Forelimb muscle (tissue), 1 donor: ENCODE data around the gene MCC. TPM values are rescaled to one million over a fixed set of nuclear protein-coding genes. Genes with fewer than 3 reads are reported as not detected.

ENCODE experiments used
- DNase-seq: peaks from one replicate; pipeline ENCODE4 v3.0.0-alpha.2; 2013; ENCODE audit warnings: low read depth
- polyA plus RNA-seq: library from polyadenylated mRNA; unstranded; fragments of 120-200 nt; gene quantifications from one replicate; pipeline ENCODE4 v1.2.1, GENCODE V29; 2013; ENCODE audit not compliant: insufficient read length

The MCC gene
- polyA plus RNA-seq, 1 donor = 15.1 TPM

DNA sequence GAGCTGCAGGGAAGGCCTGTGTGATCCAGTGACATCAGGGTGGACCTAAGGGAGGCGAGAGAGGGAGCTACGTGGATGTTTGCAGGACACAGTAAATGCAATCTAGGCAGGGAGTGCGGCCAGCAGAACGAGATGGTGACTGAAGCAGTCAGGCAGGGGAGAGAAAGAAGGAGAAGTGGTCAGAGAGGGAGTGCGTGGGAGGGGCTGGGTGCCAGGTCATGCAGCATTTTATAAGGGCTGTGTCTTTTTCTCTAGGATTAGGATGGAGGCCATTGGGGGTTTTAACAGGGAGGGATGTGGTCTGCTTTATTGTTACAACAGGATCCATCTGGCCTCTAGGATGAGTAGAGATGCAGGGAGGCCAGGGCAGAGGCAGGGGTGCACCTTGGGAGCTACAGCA lies 431.3 kb downstream of the MCC start:
- DNase-seq = no peak

DNA sequence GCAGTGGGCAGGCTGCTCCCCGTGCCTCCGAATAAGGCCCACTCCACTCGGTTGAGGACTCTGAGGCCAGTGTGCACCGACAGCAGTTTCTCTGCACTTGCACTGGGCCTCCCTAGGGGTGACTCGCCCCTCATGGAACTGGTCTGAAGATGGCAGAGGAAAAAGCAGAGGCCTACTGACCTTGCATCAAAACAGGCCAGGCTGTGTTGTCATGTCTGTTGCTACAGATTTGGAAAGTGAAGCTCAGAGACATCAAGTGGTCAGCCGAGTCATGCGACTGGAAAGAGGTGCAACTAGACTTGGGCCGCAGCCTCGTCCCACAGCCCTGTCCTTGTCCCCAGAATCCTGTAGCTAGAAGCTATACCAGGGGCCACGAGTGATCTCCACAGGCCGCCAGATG lies 433.4 kb downstream of the MCC start:
- DNase-seq = no peak

DNA sequence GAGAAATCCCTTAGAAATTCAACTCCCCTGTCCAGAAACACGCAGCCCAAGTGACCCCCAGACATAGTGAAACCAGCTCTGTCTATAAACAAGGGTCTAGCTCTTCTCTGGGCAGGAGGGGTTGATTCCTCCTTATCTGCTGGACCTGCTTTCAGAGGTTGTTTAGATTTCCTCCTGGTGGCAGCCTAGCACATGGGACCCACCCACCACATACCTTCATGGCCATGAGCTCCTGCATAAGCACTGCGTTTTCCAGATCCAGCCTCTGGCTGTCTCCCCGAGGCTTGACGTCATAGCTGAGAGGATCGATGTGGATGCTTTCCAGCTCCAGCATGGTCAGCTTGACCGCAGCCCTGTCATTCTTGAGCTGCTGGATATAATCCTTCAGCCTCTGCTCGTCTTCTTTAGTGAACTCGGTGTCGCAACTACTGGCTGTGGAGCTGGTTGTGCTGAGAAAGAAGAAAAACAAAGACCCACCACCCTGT lies 434.7 kb downstream of the MCC start:
- DNase-seq = no peak

DNA sequence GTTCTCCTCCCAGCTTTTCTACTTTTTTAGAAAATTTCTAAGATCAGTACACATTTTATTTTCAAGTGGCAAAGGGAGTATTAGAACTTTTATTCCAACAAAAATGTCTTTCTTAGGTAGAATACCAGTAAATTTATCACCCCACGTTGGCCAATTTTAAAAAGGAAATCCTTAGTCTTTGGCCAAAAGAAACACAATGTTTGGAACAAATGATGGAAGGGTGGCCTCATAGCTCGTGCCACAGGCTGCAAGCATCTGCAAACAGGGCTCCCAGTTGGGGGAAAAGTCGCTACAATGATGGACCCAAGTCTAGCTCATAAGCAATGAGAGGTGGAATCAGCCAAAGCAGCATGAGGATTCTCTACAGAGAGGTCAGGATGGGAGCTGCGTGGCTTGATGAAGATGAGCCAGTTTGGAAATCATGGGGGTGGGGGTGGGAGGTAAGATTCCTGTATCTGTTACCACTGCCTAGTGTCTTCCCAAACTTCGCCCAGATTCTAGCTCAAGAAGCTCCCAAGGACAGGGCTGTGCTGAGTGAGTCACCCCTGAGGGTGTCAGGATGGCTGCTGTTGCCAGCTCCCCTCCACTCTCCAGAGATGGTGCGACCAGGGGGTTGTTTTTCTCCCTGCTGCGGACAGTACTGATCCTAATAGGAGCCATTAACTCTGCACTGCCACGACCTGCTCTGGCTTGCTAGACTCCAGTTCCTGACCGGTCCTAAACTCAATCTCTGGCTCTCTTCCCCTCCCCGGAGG lies 436.0 kb downstream of the MCC start:
- DNase-seq = no peak

DNA sequence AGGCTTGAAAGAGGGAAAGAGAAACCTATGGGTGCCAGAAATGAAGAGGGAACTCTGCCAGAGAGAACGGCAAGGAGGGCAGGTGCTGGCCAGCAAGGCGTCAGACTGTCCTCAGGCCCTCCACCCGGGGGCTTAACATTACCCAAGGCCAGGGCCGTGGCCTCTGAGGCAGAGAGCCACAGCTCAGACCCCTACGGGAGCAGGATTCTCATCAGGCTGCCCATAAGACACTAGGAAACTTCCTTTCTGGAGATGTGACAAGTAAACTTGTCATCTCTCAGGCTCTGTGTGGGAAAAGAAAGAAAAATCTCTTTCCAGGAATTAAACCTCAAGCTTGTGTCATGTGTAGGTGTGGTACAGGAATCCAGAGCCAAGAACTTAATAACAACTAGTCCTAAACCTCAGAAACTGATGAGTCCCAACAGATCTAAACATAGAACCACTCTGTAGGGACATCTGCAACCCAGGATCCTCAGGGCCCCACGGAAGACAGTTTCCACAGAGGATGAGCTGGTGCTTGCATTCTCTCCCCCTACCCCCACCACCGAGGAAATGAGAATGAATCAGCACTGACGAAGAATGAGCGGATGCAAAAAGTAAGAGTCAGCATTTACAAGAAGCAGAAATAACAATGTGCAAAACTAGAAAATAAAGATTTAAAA lies 437.4 kb downstream of the MCC start:
- DNase-seq = no peak

DNA sequence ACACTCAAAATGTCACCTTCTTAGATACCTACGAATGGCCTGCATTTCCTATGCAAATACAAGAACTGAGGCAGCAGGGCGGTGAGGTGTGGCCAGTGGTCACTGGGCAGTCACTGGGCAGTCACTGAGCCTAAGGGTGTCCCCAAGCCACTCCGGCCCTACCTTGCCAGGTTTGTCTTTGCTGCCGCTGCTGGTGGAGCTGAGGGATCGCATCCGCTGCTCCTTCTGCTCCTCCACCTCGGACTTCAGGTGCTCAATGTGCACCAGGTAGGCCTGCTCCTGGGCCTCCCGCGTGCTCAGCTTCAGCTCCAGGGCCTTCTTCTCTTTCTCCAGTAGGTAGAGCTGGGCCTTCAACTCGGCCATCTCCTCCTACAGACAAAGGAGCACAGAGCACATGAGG lies 439.3 kb downstream of the MCC start:
- DNase-seq = no peak

DNA sequence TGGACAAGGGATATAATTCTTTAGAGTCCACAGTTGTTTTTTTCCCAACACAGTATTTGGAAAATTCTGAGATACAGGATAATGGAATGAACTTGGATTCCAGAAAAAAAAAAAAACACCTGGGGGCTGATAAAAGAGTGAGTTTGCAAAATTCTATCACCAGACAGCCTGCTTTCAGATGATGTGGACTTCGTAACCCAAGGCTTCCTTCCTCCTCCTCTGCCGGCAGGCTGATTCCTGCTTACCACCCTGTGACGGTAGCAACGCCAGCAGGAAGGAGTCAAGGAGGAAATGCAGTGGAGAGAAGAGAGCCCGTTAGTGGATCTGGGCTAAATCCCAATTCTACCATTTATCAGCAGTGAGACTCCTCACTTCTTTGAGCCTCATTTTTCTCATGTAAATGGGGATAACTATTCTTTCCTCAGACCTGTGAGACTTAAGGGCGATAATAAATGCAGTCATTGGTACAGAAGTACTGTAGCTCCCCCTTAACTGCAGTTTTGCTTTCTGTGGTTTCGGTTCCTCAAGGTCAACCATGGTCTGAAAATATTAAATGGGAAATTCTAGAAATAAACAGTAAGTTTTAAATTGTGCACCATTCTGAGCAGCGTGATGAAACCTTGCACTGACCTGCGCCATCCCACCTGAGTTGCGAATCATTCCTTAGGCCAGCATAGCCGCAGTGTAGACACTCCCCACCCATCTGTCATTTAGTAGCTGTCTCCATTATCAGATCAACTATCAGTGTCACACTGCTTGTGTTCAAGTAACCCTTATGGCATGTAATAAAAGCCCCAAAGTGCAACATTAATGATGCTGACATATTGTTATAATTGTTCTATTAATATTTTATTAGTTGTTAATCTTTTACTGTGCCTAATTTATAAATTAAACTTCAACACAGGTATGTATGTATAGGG lies 440.3 kb downstream of the MCC start:
- DNase-seq = no peak

DNA sequence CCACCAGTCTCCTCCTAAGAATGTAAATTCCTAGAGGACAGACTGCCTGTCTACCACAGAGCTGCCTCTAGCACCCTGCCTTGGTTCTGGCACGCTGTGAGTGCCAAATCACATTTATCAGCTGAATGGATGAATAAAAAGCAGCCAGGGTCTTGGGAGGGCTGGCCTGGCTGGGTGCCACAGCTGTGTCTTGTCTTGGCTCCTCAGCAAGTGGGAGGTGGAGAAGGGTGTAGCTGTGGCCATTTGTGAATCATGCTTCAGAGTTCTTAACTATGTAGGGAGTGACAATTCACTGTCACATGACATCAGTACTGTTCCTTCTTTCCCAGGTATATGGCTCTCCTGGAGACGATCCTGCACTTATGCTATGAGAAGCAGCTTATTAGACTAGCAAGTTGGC lies 441.0 kb downstream of the MCC start:
- no peak for DNase-seq

DNA sequence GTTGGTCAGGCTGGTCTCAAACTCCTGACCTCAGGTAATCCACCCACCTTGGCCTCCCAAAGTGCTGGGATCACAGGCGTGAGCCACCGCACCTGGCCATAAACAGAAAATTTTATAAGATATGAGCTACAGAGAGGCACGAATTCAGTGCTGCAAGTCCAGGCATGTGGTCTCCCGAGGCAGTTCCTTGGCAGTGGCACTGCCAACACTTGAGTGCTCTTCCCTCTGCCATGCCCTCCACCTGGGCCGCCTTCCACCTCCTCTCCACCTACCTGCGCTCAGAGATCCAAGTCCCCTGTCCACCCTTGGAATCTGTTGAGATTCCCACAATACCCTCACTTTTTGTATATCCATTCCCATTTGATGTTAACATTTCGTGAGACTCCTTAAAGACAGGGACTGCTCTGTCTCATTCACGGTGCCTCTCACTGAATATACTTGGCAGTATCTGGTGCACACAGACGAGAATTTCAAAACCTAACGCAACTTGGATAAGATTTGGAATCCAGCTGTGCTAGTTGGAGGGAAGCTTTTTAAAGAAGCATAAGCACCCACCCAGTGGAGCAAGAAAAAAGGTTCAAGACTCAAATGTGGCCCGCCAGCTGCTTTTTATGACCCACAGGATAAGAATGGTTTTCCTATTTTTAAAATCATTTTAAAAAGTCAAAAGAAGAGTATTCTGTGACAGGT lies 443.3 kb downstream of the MCC start:
- DNase-seq = no peak

DNA sequence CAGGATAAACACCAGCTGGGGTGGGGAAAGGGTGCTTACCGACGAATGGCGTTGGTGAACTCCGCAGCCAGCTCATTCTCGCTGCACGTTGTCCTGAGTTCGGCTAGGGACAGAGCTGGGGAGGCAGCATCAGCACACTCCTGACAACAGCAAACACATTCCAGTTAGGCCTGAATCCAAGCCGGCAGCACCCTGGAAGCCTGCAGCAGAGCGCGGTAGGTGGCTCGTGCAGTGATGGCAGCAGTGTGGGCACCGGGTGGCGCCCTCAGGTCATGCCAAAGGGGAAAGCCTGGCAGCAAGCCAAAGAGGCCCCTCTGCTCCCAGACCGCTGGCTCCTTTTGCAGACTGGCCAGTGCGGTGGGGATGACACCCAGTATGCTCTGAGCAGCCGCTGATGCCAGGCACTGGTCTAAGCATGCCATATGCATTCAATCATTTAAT lies 444.7 kb downstream of the MCC start:
- no peak for DNase-seq

DNA sequence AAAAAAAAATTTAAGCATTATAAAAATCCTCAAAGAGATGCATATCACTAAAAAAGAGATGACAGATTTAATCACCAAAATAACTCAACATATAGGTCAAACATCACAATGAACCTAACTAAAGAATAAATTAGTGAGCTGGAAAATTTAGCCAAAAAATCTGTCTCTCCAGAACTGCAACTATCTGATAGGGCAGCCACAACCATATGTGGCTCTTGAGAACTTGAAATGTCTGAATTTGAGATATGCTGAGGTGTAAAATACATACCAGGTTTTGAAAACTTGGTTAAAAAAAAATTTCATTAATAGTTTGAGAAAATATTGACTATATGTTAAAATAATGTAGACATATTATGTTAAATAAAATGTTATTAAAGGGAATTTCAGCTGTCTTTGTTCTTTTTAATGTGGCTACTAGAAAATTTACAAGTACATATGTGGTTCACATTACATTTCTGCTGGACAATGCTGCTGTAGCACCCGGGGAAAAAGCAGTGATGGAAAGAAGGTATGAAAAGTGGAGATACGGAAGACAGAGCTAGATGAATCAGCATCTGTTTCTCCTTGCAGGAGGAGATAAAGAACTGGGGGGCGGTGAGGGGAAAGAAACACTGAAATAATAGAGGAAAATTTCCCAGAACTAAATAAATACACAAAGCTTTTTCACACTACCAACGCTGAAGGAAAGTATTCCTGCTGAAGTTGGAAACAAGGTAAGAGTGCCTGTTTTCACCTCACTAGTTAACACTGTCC lies 445.6 kb downstream of the MCC start:
- no peak for DNase-seq

DNA sequence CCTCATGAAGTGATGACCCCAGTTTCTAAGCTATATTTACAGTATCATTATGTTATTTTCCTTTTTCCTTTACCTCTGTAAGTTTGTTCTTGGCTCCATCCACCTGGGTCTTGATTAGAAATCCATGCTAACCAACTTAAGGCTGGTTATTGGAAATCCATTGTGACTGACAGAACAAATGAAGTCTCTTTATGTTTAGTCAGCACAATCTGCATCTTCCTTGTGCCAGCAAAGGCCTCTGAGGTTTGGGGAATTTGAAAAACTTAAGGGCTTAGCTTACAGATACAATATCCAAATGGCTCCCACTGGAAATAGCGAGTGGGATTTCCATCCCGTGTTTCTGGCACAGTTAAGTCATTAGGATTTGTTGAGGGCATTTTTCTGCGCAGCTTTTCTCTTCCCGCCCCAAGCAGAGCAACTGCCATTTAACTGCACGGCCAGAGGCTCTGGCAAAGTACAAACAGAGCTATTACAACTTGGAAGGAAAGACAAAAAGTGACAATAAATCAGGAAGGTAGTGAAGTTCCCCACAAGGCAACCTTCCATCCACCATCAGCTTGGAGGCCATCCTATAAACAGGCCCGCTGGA lies 447.5 kb downstream of the MCC start:
- DNase-seq = no peak

DNA sequence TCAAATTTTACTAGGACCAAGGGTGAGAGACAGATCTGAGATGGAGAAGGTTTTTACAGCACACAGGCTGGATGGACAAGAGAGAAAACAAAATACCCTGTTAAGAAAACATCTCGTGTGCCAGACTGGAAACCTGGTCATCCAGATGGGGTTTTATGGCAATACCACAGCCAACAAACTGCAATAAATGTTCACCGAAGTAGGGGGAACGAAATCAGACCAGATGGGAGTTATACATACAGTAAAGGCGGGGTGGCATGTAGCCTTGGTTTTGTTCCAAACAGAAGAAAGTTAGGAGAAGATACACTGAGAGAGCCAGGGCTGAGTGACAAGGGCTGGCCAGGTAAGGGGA lies 448.3 kb downstream of the MCC start:
- no peak for DNase-seq

DNA sequence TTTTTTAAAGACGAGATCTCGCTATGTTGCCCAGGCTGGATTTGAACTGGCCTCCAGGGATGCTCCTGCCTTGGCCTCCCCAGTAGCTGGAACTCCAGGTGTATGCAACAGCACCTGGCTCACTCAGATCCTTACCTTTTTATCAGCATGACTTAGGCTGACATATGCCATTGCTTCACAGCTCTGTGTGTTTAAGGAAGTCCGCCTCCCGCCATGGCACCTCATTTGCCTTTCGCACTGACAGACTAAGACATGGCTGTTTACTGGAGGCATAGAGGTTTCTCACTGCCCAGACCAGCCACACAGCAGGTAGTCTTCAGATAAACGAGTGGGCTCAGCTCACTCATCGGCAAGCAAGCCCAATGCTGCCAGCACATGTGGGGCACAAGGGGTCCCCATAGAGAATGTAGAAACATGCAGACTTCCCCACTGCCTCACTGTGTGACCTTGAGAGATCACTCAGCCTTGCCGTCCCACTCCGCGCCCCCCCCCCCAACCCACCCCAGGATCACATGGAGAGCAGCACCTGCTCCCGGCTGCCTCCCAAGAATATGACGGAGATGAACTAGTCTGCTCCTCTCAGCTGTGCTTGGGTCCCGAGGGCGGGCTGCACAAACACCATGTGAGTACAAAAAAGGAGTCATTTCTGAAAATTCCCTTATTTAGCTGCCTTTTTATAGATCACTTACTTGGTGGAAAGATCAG lies 448.9 kb downstream of the MCC start:
- DNase-seq = no peak

DNA sequence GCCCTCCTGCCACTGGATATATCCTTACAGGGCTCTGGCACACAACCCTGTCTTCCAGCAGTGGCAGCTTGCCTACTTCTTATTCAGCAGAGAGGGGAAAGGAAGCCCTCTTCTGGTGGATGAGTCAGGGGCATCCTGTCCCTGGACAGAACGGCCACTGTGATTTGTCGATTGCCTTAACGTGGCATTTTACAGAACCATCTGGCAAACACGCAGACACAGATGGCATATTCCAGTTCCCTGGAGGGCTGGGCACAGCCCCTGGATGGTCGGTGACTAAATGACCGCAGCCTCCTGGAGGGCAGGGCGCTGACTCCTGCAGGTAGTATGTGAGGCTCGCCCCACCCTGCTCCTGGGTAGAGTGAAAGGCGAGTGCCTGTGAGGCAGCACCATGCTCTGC lies 449.5 kb downstream of the MCC start:
- no peak for DNase-seq

DNA sequence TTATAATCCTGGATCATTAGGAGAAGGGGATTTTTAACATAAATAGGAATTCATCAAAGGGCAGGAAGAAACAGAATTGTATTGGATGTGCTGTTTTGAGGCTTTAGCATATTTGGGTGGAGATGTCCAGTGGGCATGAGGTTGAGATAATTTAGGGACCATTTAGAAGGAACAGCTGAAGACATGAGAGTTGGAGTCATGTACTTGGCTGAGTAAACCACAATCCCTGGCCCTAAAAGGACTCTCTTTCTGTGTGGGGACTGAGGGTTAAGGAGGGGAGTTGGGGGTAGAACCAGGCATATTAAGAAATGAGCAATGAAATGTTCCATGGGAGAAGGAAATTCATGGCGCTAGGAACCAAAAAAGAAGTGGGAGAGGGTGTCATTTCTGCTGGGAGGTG lies 450.1 kb downstream of the MCC start:
- DNase-seq = no peak

DNA sequence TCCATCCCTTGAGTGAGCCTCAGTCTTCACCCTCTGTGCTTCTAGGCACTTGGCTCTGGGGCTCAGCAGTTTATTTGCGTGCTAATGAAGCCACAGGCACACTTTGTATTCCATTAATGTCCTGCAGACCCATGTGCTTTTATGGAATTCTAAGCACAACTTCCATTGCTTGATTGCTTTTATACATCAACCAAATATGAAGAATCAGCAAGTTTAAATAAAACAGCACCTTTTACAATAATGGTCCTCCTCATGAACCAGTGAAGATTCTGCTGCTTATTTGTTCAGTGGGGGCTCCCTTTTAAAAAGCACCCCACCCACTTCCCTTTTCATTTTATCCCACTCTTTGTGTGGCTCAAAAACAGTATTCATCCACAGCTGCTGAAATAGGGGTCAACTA lies 451.4 kb downstream of the MCC start:
- DNase-seq = no peak

DNA sequence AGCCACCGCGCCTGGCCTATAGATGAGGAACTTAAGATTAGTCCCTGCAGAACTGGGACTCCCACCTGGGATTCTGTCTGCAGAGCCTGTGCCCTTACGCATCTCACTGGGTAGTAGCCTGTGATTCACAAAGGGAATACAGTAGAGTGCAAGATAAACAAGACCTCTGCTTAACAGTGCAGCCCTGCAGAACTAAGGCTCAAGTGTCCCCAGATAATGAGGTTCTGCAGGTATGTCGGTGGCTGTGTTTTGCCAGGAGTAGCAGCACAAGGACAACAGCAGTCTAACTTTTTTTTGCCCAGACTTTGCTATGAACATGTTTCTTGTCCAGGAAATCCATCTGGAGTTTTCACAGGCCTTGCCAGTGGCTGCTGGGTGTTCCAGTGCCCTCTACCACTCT lies 451.9 kb downstream of the MCC start:
- no peak for DNase-seq

DNA sequence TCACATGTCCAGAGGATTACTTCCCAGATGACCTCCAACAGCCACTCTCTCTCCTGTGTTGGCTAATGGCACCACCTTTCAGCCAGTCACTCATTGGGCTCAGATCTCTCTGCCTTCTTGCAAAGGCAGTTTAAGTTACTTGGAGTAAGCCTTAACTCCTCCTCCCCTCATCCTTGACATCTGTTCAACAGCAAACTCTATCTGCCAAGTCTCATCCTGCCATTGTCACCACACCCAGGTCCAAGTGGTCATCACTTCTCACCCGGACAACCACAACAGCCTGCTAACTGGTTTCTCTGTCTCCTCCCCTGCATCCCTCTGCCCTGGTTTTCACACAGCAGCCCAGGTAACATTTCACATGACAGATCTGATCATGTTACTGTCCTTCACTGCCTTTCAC lies 453.2 kb downstream of the MCC start:
- no peak for DNase-seq

DNA sequence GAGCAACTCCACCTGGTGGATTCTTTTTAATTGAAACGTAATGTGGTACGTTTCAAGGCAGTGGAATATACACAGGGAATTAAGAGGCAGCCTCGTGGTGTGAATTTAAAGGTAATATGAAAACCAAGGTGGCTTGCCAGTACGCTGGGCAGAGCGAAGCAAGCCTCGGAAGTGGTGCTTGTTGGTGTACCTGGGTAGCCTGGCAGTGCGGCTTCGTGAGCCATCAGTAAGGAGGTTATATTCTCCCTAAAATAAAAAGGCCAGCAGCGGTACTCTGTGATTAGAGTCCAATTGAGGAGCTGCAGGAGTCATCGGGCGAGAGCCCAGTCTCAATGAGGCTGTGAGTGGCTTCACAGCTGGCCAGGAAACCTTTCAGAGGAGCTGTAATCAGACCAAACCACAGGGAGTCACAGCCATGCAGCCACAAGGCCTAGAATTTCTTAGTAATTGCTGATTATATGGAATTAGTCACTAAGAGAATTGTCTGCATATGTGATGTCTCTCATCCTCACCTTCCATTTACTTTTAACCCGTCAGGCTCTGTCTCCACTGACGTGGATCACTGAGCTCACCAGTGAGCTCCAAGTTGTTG lies 454.0 kb downstream of the MCC start:
- DNase-seq = no peak
